Activated CD4-positive, CD25-positive, alpha-beta regulatory T cell treated with anti-CD3 and anti-CD28 coated beads, Interleukin-2, amount 50 U/mL, for 72 hours (primary cell): ENCODE measurements around the gene FBXL17.
"Not testable (repeated sequence)": the region's sequence is repeated elsewhere in the genome, so short reads cannot be mapped to it uniquely, and the experiment has no call there.

ENCODE experiments used
- DNase-seq: peaks from one replicate; pipeline ENCODE4 v3.0.0; 2021

FBXL17 gene

DNA sequence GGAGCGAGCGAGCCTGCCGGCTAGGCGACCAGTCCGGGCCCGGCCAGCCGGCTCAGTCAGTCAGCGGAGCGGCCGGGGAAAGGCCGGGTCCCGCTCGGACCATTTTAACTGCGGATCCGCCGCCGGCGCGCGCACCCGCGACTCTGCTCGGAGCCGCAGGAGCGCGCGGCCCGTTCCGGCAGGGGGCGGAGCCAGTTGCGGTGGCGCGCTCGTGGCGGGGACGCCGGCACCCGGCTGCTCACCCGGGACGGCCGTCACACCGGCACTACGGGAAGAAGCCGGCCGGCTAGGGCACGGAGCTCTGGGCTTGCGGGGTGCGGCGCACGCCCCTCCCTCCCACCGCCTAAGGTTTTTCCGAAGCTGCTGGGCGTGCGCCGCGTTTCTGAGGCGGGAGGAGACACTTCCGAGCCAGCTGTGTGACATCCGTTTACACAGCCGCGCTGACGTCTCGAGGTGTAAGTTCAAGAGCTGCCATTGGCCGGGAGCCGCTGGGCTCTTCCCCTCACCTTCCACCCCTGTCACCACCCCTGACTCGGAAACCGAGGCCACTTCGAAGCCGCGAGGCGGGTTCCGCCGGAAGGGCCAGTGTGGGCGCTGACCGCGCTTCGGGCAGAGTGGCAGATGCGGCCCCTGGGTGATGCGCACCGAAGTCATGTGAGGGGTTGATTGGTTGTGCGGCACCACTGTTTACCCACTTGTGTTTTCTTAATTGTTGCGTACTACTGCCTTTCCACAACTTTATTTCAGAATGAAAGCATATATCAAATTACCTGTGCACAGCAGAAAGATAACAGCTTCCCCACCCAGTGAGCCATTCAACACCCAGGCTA, at the start of gene FBXL17:
Gene FBXL17, minus strand, starts transcription at position 145 of the 830 bp plus-strand sequence.
- DNase-seq, result peak; percentile 89

DNA sequence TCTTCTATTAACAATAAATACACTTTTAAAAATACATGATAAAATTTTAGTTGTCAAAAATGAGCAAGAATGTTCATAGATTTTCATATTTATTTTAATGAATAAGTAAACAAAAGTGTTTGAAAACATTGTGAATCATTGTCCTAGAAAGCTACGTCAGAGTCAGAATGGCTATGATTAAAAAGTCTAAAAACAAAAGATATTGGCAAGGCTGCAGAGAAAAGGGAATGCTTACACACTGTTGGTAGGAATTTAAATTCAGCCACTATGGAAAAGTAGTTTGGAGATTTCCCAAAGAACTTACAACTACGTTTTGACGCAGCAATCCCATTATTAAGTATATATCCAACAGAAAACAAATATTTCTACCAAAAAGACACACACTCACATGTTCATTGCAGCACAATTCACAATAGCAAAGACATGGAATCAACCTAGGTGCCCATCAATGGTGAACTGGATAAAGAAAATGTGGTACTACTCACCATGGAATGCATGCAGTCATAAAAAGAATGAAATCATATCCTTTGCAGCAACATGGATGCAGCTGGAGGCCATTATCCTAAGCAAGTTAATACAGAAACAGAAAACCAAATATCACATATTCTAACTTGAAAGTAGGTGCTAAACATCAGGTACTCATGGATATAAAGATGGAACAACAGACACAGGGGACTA, 49.2 kb upstream of the FBXL17 start:
- no peak for DNase-seq

DNA sequence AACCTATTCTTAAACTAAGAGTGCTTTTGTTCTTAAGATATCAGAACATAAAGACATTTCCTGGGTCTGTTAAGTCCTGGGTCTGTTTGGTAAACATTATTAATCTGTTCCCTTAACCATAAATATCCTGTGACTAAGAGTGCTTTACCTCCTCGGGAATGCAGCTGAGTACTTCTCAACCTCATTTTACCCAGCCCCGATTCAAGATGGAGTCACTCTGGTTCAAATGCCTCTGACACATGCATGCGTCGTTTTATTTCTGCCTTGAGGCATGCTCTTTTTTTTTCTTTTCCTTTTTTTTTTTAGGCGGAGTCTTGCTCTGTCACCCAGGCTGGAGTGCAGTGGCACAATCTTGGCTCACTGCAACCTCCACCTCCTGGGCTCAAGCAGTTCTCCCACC, 39.8 kb upstream of the FBXL17 start:
- DNase-seq, result no peak

DNA sequence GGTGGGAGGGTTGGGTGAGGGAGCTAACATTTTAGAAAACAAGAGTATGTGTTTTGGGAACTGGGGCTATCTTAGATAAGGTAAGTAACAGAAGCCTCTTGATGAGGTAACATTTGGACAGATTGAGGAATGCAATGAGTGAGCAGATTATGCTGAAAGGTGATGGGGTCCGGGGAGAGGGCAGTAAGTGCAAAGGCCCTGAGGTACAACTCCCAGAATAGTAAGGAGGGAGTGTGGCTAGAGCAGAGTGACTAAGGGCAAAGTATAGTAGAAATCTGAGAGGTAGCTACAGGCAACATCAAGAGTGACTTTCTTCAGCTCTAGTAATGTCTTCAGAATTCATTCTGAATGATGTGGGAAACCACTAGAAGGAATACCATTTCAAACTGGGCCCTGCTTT, 38.9 kb upstream of the FBXL17 start:
- DNase-seq, result no peak

DNA sequence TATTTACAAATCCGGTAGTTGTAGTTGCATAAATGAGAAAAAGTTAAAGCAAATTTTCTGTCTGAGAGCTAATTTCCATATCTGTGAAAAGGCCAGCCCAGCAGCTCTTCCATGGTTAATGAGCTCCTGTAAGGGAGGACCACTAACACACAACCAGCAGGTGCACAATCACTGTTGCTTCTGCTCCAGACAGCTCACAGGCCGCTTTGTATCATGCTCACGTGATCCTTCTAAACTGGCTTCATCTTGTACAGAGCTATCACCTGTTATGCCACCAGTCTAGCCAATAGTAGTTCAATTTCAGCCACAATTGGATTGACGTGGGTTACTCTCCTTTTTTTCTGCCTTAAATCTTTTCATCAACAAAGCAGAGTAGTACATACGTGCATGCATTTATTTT, 38.3 kb upstream of the FBXL17 start:
- DNase-seq, result no peak

DNA sequence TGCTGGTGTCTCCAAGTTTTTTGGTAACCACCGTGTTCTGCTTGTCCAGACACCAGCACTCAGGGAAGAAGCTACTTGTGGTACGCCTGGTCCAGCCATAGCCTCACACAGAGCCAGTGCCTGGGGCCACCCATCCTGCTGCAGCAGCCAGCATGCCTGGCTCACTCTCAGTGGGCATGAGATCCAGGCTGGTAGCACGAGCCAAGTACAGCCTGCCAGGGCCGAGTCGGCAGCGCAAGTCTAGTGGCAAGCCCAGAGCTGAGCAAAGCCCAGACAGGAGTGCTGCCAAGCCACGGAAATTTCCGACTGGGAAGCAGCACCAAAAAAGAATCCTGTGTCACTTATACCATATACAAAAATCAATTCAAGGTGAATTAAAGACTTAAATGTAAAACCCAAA, 36.3 kb upstream of the FBXL17 start:
- no peak for DNase-seq

DNA sequence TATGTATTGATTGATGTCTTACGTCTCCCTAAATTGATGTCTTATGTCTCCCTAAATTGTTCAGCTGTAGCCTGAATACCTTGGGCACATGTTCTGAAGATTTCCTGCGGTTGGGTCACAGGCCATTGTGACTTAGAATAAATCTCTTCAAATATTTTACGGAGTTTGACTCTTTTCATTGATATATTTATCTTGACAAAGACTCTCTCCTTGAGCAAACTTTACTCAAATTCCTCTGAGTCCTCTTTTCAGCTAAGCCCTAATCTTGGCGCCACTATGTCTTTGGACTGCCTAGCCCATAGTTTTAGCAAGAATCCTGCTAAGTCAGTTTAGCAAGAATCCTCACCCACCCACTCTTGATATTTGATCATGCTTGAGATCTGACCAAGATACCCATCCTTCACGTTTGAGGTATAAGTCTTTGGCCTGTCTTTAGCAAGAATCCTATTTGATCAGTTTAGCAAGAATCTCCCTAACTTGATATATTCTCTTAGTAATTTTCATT, 35.3 kb upstream of the FBXL17 start:
- DNase-seq, result no peak

DNA sequence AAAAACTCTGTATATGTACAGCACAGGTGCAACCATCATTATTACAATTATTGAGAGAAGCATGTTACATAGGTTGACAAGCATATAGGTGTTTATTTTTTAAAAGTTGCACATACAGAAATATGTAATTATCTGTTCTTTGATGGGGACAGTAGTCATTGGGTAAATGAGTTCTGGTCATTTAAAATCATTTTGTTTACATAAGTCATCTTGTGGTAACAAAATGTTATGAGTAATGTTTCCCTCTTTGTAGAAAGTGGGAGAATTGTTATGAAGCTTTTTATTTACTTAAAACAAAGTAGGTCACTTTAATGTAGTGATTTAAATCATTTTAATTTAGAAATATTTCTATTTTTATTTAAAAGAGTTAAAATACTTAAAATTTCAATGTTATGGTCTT, 33.8 kb upstream of the FBXL17 start:
- no peak for DNase-seq

DNA sequence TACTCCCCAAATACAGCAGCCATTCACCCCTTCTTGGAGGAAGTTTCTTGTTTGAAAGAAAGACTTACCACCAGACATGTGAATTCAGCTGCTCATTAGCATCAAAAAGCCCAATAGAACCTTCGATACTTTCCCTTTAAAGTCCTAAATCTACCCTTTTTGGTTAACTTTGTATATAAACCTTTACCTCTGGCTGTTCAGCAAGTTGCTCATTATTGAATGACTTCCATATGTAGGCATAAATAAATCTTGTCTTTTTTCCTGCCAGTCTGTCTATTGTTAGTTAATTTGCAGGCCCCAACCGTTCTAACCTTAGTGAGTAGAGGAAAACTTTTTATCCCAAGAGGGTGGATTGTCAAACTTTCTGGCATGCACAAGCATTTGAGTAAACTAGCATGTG, 27.9 kb upstream of the FBXL17 start:
- DNase-seq, result no peak

DNA sequence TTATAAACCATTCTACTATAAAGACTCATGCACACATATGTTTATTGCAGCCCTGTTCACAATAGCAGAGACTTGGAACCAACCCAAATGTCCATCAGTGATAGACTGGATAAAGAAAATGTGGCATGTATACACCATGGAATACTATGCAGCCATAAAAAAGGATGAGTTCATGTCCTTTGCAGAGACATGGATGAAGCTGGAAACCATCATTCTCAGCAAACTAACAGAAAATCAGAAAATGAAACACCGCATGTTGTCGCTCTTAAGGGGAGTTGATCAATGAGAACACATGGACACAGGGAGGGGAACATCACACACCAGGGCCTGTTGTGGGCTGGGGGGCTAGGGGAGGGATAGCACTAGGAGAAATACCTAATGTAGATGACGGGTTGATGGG, 23.3 kb upstream of the FBXL17 start:
- DNase-seq, result not testable (repeated sequence)

DNA sequence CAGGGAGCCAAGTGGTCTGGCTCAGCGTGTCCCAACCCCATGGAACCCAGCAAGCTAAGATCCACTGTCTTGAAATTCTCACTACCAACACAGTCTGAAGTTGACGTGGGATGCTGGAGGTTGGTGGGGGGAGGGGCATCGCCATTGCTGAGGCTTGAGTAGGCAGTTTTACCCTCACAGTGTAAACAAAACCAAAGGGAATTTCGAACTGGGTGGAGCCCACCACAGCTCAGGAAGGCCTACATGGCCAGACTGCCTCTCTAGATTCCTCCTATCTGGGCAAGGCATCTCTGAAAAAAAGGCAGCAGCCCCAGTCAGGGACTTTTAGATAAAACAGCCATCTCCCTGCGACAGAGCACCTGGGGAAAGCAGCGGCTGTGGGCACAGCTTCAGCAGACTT, 17.1 kb upstream of the FBXL17 start:
- DNase-seq, result no peak

DNA sequence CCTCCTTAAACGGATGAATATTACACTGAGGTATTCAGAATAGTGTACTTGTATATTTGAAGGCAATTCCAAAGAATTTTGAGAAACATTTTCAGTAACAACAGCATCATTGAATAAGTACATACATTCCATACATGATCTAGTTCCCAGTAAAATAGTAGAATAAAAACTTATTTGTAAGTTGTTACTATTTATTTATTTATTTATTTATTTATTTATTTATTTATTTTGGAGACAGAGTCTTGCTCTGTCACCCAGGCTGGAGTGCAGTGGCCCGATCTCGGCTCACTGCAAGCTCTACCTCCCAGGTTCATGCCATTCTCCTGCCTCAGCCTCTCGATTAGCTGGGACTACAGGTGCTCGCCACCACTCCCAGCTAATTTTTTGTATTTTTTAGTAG, 14.9 kb upstream of the FBXL17 start:
- not testable (repeated sequence) for DNase-seq

DNA sequence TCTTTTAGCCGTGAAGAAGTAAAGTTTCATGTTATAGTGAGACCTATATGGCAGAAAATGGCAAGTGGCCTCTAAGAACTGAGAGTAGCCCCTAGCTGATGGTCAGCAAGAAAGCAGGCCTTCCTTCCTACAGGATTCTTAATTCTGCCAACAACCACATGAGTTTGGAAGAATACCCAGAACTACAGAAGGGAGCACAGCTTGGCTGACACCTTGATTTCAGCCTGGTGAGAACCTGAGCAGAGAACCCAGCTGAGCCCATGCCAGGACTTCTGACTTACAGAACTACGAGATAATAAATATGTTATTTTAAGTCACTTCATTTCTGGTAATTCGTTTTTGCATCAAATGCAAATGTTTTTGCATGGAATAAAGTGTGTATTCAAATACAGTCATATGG, 5.9 kb upstream of the FBXL17 start:
- no peak for DNase-seq

DNA sequence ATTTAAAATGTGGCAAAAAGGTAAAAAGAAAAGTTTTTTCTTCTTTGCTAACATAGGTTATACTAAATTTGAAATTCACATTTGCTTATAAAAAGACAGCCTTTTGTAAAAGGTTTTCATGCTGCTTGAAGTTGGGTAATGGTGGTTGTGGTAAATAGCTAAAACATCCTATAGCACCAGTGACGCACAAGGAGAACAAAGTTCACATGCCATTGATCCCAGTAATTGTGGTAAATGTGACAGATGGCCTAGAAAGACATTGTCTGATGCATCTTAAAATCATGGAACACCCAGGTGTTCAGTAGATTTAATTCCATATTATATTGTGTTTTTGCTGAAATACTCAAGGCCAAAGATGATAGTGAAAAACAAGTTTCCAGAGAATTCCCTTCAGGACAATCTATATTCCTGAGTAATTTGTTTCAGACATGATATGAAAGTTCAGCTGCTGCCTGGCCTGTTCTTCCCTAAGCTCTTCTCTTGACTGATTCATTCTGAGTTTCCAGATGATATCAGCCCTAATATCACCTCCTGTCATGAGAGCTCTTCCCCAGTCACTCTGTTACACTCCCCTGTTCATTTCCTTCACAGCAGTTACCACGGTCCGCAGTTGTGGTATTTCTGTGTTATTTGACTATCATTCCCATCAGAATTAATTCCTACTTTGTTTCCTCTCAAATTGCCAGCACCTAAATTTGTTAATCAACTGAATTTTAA, 4.6 kb upstream of the FBXL17 start:
- no peak for DNase-seq

DNA sequence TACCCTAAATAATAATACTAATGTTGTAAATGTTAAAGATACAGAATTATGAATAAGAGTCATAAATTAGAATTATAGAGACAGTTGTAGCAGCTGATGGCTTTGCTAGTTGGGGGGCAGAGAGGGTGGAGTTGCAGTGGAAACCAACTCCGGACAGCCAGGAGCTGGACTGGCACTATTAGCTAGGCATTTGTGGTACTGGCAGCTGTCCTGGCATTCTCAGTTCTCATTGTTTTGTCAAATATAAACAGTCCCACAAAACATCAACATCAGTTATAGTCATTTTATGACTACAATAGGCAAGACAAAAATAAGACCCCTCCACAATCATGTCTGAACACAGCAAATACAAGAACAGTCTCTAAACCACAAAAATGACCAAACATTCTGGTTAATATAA, 2.8 kb upstream of the FBXL17 start:
- DNase-seq, result no peak

DNA sequence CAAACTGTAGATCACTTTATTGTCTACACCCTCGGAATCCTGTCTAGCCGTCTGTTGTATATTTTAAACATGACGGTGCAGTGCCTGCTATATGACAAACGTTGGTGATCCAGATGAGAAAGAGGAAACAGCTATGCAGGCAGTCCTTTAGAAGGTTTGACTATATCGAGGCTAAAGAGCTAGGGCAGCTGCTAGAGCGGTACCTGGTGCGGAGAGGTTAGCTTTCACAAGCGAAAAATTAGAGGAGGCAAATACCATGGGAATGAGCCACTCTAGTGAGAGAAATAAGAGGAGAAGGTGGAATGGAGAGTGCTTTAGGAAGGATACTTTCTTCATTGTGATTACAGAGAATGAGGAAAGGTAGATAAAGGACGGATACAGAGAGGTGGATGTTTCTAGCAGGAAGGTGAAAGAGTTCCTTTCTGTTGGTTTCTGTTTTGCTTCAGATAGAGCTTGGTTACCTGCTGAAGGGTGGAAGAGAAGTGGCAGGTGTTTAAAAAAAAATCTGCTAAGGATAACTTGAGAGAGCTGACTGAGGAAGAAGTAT, 959 bp upstream of the FBXL17 start:
- DNase-seq, result no peak

DNA sequence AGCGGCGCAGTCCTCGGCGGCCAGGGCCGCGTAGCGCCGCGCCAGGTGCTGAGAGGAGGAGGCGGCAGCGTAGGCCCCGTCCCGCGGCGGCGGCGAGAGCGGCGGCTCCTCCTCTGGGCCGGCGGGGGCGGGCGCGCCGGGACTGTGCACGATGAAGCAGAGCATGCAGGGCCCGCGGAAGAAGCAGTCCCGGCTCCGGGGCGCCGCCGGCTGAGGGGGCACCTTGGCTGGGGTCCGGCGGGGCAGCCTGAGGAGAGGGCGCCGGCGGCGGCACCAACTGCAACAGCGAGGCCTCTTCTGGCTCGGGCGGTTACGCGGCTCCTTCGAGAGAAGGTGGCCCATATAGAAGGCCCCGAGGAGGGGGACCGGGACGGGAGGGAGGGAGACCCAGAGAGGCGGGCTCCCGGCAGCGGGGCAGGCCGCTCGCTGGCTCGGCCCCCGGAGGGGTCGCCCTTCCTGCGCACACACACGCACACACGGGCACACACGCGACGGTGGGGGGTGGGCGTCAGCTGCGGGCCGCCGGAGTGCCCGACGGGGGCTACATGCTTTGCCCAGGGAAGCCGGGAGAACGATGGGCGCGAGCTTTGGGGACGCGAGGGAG, 446 bp downstream of the FBXL17 start:
- DNase-seq, result peak; percentile 83

DNA sequence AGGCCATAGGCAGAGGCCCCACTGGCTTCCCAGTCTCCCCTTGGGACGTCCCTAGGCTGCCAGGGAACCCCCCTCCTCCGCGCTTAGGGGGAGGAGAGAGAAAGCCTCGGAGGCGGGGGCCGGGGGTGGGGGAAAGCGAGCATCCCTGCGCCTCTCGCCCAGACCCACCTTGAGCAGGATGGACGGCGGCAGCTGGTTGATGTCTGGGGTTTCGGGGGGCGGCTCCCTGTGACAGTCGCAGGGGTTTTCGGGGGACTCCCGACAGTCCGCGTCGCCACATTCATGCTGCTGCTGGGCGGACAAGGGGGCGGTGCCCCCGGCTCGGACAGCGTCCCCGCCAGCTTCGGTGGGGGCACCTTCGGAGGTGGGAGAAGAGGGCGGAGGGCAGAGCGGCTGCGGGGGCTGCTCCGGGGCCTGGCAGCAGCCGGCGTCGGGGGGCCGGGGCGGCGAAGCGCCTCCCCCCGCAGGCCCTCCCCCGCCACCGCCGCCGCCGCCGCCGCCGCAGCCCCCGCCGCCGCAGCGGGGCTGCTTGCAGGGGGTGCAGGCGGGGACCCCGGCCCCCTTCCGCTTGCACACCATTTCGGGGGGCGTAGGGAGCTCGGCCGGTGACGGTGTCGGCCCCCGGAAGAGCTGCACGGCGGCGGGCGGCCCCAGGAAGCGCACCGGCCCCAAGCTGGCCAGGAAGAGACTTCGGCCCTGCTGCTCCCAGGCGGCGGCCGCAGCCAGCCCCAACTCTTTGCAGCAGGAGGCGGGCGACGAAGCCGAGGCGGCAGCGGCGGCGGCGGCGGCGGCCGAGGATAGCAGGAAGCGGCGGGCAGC, 1.2 kb downstream of the FBXL17 start:
- peak; percentile 53 for DNase-seq

DNA sequence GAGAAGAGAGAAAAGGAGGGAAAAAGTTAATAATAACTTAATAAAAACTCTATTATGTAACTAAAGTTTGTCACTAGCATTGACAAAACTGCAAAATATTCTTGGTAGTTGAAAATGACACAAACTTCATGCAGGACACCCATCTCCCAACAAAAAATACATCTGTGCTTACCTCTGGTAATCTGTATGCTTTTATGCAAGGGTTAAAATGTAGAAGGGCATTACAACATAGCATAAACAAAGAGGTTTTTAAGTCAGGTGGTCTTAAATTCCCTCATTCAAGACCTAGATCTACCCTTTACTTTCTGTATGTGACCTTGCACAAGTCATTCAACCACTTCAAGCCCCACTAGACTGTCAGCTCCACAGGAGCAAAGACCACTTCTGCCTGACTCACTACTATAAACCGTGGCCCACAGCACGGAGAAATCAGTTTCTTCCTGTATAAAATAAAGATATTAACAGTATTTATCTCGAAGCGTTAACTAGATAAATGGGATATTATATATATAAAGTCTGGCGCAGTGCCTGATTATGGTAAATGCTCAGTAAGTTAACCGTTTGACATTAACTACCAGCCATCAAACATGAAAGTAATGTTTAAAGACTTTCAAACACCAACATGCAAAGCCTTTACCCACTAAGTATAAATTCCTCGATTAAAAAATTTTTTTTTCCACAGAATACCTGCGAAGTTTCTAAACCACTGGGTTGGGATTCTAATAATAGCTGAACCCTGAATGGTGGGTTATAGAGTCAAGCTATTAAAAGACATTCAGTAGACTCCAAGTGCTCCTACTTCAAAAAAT, 2.0 kb downstream of the FBXL17 start:
- DNase-seq, result no peak

DNA sequence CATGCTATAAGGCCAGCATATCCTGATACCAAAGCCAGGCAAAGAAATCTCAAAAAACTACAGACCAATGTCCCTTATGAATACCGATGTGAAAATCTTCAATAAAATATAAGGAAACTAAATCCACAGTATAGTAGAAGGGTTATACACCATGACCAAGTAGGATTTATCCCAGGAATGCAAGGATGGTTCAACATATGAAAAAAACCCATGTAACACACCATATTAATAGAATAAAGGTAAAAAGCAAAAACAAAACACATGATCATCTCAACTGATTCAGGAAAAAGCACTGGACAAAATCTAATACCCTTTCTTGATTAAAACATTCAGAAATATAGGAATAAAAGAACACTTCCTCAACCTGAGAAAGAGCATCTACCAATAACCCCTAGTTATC, 6.1 kb downstream of the FBXL17 start:
- DNase-seq, result no peak

DNA sequence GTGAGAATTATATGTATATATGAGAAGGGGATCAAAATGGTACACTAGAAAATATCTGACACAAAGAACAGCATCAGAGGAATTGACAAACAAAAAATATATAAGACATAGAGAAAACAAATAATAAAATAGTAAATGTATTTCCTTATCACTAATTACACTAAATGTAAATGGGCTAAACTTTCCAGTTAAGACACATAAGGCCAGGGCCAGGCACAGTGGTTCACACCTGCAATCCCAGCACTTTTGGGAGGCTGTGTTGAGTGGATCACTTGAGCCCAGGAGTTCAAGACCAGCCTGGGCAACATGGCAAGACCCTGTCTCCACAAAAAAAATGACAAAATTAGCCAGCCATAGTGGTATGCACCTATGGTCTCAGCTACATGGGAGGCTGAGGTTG, 8.5 kb downstream of the FBXL17 start:
- DNase-seq, result no peak
